ENCODE results near the gene TOX2.

TOX2 gene

DNA sequence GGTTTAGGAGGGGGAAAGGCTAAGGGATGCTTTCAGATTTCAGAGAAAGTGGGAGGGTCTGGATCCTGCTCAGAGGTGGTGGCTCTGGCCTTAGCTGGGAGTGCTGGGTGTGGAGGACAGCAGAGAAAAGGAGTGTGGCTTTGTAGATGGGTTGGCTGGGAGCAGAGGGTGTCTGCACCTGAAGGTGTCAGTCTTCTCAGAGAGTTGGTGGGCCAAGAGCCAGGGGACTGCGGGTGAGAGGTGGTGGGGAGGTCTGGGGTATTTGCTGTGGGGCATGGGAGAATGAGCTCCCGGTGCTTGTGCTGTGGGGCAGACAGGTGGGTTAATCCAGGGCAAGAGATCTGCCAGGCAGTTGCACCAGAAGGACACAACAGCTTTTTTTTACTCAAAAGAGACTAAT, 67.4 kb downstream of the TOX2 start:
- DNase-seq = no peak

DNA sequence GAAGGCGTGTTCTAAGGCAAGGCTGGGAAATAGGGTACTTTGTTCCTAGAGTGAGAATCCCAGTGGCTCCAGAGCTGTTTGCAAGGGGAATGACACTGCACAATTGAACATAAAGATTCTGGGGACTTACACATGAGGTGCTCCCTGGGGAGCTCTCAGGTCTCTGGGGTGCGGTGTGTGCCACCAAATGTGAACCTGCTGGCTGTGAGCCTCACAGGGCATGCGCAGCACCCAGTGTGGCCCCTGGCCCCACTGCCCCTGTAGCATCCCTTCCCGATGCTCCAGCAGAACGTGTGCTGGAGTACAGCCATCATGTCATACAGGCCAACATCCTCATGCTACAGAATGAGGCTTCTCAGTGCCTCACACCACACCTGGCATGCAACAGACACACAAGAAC, 68.2 kb downstream of the TOX2 start:
- no peak for DNase-seq

DNA sequence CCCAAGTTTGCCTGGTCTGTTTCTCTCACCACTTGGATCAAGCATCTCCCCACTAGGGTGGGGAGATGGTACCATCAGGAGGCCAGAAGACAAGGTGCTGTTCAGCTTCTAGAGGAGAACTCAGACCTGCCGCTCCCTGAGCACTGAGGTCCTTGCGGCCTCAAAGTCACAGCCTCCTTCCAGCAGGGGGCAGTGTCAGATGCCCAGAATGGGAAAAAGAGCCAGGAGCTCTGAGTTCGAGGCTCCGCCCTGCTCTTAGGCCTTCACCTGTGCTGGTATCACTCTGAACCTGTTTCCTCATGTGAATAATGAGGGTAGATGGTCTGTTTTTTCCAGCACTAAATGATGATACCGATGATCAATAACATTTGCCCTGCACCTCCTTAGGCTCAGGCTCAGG, 68.7 kb downstream of the TOX2 start:
- peak; percentile 14 to 21 for DNase-seq

DNA sequence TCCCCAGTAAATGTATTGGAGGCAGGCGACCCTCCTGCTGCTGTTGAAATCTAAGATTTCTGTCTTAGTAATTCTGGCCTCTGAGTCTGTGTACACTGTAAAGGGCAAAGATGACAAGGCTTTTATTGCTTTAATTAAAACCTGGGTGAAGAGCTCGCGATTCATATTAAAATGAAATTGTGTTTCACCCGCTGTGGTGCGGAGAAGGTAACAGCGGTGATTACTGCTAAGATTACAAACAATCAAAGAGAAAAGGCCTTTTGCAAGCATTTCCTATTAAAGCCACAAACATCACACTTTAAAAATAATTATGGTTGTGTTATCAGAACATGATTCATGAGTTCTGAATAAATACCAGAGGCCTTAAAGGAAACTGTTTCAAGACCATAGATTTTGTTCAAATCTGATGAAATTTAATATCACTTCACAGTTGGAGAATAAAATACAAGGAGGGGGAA, 69.3 kb downstream of the TOX2 start:
- no peak for DNase-seq

DNA sequence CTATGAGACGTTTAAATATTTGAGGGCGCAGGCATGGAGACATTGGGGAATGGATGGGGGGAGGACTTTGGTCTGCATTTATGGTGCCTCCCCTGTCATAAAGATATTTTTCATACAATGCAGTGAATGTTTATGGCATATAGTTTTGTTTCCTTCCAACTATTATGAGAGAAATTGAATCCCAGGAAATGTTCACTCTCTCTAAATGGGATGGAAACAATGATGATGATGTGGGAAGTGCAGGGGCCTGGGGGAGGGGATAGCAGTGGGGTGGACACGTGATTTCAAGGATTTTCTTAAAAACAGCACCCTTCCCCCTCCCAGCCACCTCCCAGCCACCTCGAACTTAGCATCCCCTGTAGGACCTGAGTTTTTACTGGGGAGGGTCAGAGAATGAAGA, 69.9 kb downstream of the TOX2 start:
- no peak for DNase-seq

DNA sequence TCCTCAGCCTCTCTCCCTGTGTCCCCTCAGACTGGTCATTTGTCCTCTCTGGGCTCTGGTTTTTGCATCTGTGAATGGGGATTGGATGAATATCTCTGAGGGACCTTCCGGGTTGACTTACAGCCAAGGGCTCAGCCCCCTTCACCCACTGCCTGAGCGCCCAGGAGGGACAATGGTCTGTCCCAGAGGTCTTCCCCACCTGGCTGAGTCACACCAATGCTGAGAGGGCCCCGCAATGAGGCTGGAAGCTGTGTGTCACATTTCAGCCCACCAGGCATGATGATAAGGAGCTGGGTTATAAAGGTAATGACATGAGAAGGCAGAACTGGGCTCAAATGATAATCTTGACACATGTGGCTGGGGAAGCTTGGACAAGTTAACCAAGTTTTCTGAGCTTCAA, 70.5 kb downstream of the TOX2 start:
- DNase-seq = no peak

DNA sequence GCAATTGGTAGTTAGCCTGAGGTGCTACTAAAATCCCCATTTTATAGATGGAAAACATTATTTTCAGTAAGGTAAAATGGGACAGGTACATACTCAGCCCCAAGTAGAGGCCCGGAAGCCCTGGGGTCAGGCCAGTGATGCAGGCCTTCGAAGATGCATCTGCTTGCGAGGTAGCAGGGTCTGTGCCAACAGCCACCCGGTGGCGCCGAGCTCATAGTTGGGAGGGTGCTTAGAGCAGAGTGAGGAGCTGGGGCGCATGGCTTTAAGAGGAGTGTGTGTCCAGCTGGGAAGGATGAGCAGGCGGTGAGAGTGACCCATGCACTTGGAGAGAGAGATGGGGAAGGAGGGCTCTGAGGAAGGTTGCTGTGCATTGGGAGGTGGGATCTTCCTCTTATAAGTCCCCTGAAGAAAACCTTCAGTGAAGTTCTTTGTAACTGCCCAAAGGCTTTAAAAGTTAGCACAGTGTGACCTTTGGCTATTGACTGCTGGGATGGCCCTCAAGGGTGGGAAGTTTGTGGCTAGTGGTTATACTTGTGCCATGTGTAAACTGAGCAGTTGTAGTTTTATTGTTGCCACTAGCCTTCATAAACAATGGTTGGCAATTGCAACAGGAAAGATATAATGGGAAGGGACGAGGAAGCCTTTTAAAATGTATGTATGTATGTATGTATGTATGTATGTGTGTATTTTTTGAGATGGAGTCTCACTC, 71.1 kb downstream of the TOX2 start:
- DNase-seq = no peak

DNA sequence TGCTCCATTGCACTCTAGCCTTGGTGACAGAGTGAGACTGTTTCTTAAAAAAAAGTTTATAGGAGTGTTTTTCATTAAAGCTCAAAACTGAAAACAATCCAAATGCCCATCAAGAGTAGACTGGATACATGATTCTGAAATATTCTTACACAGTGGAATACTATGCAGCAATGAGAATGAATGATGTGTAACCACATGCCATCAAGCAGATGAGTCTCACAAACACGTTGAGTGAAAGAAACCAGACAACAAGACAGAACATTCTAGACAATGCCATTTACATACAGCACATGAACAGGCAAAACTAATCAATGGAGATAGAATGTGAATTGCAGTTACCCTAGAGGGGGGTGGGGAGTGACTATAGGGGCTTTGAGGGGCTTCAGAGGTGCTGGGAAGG, 72.4 kb downstream of the TOX2 start:
- no peak for DNase-seq

DNA sequence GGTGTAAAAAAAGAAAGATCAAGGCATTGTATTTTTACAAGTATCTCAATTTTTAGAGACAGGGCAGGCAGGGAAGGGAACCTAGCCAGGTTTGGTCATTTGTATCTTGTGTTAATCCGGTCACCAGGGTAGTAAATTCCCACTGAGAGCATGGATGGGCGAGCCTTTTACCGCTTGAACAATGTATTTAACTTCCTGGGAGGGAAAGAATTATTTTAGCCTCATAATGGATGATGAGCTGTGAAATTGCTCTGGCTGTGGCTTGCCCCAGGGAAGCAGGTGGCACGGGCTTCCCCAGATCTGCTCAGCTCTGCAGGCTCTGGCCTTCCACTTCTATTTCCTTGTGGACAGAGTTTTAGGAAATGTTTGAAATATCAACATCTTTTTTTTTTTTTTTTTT, 72.9 kb downstream of the TOX2 start:
- no peak for DNase-seq

DNA sequence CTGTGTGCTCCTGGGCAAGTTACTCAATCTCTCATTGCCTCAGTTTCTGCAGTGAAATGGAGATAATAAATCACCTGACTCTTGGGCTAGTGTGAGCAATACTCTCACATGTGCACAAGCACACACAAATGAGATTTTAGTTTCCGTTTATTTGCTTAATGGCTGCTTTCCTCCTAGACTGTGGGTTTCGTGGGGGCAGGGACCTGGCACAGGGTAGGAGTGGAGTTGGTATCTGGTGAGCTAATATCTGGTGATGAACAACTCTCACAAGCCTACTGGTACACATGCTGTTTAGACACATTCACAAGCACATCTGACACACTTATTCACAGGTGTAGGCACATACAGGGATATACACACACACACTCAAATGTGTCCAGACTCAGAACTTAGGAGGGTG, 73.8 kb downstream of the TOX2 start:
- DNase-seq = no peak

DNA sequence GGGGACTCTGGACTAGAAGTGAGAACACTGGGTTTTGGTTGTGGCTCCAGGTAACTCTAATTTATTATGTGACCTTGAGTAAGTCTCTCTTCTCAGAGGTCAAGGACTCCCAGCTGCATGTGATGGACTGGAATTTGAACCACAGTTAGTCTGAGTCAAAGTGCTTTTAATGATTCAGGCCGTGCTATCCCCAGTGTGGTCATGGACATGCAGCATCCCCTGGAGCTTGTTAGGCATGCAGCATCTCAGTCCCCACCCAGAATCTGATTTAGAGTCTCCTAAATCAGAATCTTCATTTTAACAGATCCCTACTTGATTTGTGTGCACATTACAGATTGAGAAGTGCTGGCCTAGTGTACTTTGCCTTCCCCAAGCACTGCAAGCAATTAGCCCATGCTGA, 74.2 kb downstream of the TOX2 start:
- no peak for DNase-seq

DNA sequence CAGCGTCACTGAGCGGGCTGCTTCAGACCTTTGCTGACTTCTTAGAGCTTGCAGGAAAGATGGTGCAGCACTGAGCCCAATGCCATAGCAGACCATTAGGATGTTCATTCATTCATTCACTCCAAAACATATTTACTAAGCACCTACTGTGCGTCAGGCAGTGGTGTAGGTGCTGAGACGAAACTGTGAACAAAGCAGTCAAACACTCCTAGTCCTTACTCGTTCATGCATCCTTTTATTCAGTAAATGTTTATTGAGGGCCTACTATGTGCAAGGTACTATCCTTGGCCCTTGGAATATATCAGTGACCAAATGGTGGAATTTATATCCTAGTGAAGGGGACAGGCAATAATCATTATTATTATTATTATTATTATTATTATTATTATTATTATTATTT, 76.6 kb downstream of the TOX2 start:
- DNase-seq = no peak

DNA sequence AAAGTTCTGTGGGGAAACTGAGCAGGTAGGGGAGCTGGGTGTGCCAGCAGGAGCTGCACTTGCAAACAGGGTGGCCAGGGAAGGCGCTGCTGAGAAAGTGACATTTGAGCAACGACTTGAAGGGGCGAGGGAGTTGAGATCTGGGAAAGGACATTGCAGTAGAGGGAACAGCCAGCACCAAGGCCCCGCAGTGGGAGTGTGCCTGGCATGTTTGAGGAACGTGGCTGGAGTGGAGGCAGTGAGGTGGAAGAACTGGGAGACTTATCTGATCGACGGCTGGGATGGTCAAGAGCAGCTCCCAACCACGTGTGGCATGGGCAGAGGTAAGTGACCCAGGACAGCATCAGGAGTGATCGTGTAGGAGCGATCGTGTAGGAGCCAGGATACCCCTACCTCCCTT, 77.3 kb downstream of the TOX2 start:
- no peak for DNase-seq

DNA sequence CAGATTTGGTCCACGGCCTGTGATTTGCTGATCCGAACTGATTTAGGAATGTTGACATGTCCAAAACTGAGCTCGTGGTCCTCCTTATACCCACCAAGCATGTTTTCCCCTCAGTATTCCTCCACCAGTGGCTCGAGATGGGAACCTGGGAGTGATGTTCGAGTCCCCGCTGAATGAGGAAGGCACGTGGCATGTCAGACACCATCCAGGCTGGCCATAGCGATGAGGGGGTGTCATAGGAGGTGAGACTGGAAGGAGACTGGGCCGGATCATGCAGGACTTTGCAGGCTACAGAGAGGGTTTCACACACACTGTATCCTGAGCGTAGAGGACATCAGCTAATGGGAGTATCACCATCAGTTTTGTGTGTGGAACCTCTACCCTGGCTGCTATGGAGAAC, 78.2 kb downstream of the TOX2 start:
- no peak for DNase-seq

DNA sequence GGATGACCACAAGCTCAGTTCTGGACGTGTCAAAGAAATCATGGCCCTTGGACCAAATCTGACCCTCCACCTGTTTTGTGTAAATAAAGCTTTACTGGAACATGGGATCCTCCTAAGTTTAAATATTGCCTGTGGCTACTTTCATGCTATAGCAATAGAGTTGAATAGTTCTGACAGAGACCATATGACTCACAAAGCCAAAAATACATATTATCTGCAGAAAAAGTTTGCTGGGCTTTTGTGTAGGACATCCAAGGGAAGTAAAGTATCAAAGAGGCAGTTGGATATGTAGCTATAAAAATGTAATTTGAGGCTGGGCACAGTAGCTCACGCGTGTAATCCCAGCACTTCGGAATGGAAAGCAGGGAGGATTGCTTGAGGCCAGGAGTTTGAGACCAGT, 78.9 kb downstream of the TOX2 start:
- DNase-seq = no peak

DNA sequence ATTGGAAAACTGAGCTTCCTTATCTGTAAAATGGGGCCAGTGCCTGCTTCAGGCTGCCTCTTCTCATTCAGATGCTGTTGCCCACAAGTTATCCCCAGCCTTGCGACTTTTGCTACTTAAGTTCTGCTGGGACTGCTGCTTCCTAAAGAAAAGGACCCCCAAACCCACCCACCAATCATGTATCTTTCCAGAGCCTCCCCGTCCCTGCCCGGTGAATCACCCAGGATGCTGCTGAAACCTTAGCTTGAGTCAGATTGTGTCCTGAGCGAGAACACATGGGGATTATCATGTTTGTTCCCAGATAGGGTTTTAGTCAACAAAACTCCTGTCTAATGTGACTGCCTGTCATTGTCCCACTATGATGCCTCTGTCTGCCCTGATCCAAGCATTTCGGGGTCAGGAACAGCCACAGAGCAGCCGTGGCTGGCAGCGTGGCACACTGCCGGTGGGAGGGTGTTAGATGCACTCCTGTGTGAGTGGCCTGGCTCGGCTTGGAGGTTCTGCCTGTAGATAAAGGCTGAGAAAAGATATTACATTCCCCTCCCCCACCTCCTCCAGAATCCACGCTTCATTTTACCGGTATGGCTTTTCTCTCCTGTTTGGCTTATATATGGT, 79.9 kb downstream of the TOX2 start:
- no peak for DNase-seq

DNA sequence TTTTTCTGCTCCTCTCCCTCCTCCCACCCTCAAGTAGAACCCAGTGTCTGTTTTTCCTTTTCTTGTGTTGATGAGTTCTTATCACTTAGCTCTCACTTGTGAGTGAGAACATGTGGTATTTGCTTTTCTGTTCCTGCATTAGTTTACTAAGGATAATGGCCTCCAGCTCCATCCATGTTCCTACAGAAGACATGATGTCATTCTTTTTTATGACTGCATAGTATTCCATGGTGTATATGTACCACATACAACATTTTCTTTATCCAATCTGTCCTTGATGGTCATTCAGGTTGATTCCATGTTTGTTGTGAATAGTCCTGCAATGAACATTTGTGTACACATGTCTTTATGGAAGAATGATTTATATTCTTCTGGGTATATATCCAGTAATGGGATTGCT, 81.0 kb downstream of the TOX2 start:
- DNase-seq = no peak

DNA sequence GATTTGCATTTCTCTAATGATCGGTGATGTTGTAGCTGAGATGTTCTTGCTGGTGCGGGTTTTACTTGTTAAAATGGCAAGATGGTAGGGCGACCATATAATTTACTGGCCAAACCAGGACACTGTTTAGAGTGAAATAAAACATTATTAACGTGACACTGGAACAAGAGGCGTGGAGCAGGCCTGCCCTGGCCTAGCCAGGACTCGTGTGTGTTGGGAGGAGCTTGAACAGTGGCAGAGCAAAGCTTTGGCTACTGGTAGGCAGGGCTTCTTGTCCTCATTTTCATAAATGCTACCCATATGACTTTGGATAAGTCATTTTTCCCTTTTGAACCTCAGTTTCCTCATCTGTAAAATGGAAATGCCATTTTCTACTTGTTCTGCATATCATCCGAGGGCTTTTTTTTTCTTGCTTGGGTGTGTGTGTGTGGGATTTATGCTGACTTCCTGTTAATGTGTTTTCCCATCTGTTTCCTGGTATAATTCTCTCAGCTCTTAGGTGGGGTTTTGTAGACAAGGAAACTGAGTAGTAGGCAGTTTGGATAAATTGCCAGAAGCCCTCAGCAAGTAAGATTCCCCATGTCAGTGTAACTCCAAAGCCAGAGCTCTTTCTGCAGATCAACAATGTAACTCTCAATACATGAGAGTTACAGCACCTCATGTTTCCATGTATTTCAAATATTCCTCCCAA, 81.7 kb downstream of the TOX2 start:
- no peak for DNase-seq

DNA sequence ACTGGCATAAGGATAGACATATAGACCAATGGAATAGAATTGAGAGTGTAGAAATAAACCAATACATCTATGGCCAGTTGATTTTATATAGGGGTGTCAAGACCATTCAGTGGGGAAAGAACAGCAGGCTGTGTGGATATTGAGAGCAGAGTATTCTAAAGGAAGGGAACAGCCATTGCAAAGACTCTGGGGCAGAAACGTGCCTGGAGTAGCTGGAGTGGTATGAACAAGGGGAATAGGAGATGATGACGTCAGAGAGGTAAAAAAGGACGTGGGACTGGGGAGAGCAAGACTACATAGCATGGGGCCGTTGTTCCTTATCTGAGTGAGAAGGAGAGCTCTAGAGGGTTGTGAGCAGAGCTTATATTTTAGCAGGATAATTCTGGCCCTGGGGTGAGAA, 85.2 kb downstream of the TOX2 start:
- no peak for DNase-seq

DNA sequence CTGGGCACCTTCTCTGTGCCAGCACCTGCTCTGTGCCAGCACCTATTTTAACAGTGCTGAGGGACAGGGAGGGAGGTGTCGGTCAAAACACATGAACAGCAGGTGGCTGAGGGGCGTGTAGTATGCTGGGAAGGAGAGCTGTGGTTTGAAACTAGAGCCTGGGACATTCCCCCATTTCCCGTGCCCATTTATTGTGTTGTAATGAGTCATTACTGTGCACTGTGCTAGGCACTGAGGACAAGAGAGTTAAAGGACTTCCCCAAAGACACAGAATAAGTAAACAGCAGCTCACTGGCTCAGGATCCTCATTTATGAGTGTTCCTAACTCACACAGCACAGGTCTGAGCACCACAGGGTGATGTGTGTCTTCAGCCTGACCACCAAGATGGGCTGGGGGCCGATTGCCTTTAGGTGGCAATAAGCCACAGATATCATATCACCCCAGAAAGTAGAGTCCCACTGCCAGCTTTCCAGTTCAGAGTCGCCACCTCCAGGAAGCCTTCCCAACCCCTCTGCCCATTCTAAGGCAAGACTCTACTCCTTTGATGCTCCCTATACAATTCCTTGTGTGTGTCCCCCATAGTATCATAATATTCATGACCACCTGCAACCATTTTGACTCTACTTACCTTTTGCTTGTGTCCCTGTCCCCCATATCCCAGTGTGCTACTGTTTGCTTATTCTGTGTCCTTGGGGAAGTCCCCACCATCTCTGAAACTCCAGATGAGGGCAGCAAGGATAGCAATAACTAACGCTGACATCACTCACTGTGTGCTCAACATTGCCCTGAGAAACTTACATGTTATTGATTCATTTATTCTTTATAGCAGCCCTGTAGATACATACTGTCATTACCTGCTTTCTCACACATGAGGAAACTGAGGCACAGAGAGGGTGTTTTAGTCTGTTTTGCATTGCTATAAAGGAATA, 87.3 kb downstream of the TOX2 start:
- no peak for DNase-seq

DNA sequence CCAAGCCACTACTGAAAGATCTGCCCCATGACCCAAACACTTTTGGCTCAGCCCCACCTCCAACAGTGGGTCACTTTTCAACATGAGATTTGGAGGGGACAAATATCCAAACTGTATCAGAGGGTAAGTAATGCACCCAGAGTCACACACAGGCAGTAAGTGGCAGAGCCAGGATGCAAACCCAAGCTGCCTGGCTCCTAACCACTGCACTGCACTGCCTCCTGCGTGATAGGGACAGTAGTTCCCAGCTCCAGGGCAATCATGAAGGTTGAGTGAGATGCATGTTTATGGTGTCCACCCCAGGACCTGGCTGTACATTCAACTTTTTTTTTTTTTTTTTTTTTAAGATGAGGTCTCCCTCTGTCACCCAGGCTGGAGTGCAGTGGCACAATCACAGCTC, 88.2 kb downstream of the TOX2 start:
- no peak for DNase-seq

DNA sequence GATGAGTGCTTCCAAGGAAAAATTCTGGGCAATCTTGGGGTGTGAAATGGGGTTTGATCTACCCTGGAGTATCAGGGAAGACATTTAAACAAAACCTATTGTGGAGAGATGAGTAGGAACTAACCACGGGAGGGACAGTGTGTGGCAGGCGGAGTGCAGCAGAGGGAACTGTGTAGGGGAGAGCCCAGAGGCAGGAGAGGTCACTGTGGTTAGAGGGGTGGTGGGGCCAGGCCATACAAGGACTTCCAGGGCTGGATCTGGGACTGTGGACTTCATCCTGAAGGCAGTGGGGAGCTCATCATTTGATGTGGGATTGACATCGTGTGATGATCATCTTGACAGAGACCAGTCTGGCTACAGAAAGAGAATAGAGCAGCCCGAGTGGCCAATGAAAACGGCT, 89.0 kb downstream of the TOX2 start:
- DNase-seq = no peak

DNA sequence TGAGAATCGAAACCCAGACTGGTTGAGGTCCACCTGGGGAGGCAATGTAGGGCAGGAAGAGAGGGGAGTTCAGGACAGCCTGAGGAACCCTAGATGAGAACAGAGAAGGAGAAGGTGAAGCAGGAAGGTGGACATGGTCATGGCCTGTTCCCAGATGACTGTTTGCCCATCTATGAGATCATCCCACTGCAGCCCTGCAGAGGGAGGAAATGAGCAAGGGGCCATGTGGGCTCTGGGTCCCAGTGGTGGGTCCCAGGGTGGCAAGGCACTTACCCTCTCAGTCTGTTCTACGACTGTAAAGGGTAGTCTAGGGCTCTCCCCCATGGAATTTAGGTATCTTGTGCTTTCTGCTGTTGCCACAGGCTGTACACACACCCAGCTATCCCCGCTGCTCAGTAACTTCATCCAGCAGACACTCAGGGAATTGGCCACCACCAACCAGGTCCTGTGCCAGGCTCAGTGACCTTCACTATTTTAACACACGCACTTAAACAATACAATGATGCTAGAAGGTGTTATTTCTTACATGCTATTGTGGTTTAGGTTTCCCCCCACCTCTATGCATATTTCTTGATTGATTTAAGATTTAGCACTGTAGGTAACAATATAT, 89.8 kb downstream of the TOX2 start:
- DNase-seq = no peak

Measured in activated CD4-positive, alpha-beta T cell treated with anti-CD3 and anti-CD28 coated beads, Interleukin-2, amount 50 U/mL, for 4 hours (primary cell).